Peyer's patch (tissue), 4 donors: ENCODE results near the gene CORIN.

Experiments
- CTCF ChIP-seq, 6 experiments: fragments of 450-650 bp in 4 of 6; fragments of 200-600 bp in 2 of 6; sonication (generic) in 1 of 6; IDR thresholded peaks; one replicate each; pipeline ENCODE4 v1.5.1; 2017 to 2019; ENCODE audit warnings: antibody characterized with exemption in 6 of 6, mild to moderate bottlenecking in 3 of 6, moderate library complexity in 1 of 6
- POLR2A ChIP-seq, 2 donors: fragments of 450-650 bp; IDR thresholded peaks; one replicate each; pipeline ENCODE4 v1.5.1; 2017; ENCODE audit warnings: antibody characterized with exemption in 2 of 2, mild to moderate bottlenecking in 2 of 2, moderate library complexity in 2 of 2

- TF ChIP-seq CTCF (IDR thresholded peaks at IDR 0.05) (no peak), POLR2A (IDR thresholded peaks at IDR 0.05) (no peak)
These were observed 198.3 kb downstream of the CORIN start for GRCh38 chr4:47639531-47639930.
